AG04449 (cell line): ENCODE results near the gene SLC30A2.

Experiments
- CTCF ChIA-PET: fragments of 350-600 bp; formaldehyde crosslinking; extraction: SDS; loops from one replicate; lab custom pipeline; 2021; ENCODE audit warnings: antibody characterized with exemption; lab: Yijun Ruan, JAX
- POLR2A ChIA-PET: fragments of 400-600, 350-600 bp; formaldehyde crosslinking; extraction: SDS; loops from one replicate; lab custom pipeline; 2020; ENCODE audit warnings: antibody characterized with exemption, inconsistent platforms; lab: Yijun Ruan, JAX
- DNase-seq: peaks from one replicate; pipeline ENCODE4 v3.0.0-alpha.2; 2010; ENCODE audit warnings: low read depth, low spot score
- H3K4me3 ChIP-seq: 2 replicates; pipeline ENCODE4 v1.5.1; 2011; ENCODE audit warnings: low read depth, mild to moderate bottlenecking, control low read depth, low read length
- TF ChIP-seq, protein P1 (sequence below): IDR thresholded peaks from one replicate; pipeline ENCODE4 v1.5.1; 2011; ENCODE audit warnings: mild to moderate bottlenecking, moderate library complexity, low read length, control low read depth, inconsistent platforms; ENCODE audit not compliant: insufficient read depth; ENCODE audit errors: missing control alignments

SLC30A2 gene

DNA sequence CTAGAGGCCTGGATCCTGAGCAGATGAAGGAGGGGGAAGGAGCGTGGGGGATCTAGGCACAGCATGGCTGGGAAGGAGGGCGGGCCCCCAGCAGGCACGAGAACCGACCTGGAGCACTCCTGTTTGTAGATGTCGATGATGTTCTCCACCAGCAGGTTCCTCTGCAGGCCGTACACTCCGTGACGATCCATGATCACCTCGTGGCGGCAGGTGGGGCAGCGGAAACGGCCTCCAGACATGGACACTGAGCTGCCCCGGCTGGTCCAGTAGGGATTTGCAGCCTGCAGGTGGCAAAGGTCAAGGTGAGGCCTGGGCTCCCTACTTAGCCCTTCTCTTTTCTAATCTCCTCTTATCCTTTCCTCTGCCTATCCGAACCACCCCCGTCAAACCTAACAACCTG is 20.2 kb upstream of the SLC30A2 start:
- H3K4me3 ChIP-seq: no peak overlapping the region
- TF ChIP-seq, protein P1, sequence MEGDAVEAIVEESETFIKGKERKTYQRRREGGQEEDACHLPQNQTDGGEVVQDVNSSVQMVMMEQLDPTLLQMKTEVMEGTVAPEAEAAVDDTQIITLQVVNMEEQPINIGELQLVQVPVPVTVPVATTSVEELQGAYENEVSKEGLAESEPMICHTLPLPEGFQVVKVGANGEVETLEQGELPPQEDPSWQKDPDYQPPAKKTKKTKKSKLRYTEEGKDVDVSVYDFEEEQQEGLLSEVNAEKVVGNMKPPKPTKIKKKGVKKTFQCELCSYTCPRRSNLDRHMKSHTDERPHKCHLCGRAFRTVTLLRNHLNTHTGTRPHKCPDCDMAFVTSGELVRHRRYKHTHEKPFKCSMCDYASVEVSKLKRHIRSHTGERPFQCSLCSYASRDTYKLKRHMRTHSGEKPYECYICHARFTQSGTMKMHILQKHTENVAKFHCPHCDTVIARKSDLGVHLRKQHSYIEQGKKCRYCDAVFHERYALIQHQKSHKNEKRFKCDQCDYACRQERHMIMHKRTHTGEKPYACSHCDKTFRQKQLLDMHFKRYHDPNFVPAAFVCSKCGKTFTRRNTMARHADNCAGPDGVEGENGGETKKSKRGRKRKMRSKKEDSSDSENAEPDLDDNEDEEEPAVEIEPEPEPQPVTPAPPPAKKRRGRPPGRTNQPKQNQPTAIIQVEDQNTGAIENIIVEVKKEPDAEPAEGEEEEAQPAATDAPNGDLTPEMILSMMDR: no peak
- CTCF ChIA-PET: interaction anchor here (1.2 to 4.0 kb wide), 4 partner anchors 12 to 171 kb away, joined by 3 to 14 read pairs (median 4); no protein-coding TSS in a partner anchor
- DNase-seq: no peak
- POLR2A ChIA-PET: interaction anchor here (0.7 kb wide), 1 partner anchor 17 kb away, joined by 3 read pairs; no protein-coding TSS in a partner anchor

DNA sequence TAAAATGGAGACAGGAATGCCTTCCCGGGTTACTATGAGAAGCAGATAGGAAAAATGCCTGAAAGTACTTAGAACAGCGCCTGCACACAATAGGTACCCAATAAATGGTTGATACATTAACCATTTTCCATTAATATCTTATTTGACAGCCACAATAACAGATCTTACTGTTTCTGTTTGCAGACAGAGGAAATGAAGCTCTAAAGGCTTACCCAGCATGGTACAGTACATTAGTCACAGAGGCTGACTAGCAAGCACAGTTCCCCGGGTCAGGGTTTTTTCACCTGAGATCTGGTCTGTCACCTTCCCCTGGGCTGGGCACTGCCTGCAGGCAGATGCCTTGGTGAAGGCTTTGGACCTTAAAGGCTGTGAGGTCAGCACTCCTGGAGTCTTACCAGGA is 18.6 kb upstream of the SLC30A2 start:
- no peak overlapping the region for H3K4me3 ChIP-seq
- ChIA-PET CTCF (interaction anchor here (0.8 to 4.0 kb wide), 5 partner anchors 9 to 169 kb away, joined by 3 to 14 read pairs (median 5); no protein-coding TSS in a partner anchor), POLR2A (no interaction called here)
- TF ChIP-seq, protein P1: no peak
- no peak for DNase-seq

DNA sequence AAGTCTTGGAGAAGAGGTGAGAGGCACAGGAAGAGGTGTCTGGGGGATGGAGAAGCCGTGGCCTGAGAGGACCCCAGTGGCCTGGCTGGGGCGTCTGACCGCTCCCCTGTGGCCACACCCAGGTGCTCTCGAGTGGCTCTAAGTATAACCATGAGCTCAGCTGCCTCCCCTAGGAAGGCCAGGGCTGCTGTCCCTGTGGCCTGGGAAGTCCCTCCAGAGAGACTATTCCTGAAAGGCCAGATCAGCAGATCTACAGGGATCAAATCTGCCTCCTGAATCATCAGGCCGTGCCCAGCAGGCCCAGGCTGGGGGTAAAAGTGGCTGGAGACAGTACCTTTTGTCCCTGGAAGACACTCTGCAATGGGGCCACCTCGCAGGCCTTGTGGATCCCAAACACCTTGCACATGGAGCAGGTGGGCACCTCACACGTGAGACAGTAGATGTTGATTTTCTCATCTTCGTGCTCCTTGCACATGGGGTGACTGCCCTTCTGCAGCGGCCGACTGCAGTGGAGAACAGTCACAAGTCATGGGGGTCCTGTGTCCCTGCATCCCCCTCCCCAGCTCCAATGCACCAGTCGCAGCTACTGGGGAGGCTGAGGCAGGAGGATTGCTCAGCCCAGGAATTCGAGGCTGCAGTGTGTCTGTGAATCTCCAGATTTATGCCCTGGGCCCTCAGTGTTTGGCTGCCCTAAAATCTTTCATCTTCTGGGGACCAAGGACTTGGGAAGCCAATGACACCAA is 15.1 kb upstream of the SLC30A2 start:
- no peak overlapping the region for H3K4me3 ChIP-seq
- ChIA-PET CTCF (interaction anchor here (1.2 to 1.5 kb wide), 2 partner anchors 9 to 303 kb away, joined by 3 to 4 read pairs; no protein-coding TSS in a partner anchor), POLR2A (no interaction called here)
- TF ChIP-seq, protein P1: no peak
- DNase-seq: no peak

DNA sequence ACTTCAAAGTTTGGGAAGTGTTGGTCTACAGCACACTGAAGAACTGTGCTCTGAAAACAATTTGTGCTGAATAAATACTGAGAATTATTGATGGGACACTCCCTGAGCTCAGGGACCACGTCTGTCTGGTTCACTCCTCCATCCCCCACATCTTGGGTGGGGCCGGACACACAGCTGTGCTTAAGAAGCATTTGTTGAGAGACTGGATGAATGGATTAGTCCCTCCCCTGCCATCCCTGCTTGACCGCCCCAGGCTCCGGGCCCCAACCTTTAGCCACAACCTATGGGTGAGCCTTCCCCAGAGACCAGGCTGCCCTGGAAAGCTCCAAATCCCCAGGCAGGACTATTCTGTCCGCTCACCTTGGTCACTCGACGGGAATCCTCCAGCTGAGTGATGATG is 14.0 kb upstream of the SLC30A2 start:
- TF ChIP-seq, protein P1: no peak
- no peak for DNase-seq
- ChIA-PET CTCF (interaction anchor here (1.2 to 1.6 kb wide), 4 partner anchors 23 to 304 kb away, joined by 3 to 6 read pairs (median 4); no protein-coding TSS in a partner anchor), POLR2A (no interaction called here)
- H3K4me3 ChIP-seq: no peak overlapping the region

DNA sequence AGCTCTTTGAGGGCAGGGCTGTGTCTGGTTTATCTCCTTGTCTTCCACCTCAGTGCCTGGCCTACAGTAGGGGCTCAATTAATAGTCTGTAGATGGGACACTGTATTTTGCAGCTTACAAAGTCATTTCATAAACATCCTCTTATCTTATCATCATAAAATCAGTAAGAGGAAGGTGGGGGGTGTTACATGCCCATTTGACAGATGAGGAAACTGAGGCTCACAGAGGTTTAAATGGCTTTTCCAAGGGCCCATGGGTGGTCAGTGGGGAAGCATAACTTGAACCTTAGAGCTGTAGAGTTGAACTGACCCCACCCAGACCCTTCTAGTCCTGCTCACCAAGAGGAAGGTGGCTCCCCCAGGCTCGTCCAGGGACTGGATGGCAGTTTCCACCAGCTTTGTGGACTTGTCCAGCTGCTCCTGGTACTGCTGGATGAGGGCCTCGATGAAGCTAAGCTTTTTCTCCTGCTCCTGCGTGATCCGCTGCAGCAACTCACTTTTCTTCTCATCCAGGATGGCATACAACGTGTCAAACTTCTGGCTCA is 12.2 kb upstream of the SLC30A2 start:
- CTCF ChIA-PET: interaction anchor here (0.8 to 1.5 kb wide), 3 partner anchors 22 to 87 kb away, joined by 3 to 5 read pairs (median 3); no protein-coding TSS in a partner anchor

More for the DNA sequence above, 12.2 kb upstream of the SLC30A2 start:
- TF ChIP-seq, protein P1: no peak
- H3K4me3 ChIP-seq: no peak overlapping the region
- POLR2A ChIA-PET: no interaction called here
- DNase-seq: no peak
